SK-N-SH (cell line): ENCODE results near the gene MRPS34. TPM values are rescaled to one million over a fixed set of nuclear protein-coding genes. Genes with fewer than 3 reads are reported as not detected.

Experiments used
- CTCF ChIA-PET: fragments of 300-600, 350-600 bp; formaldehyde crosslinking; extraction: SDS; loops from one replicate; lab custom pipeline; 2021; lab: Yijun Ruan, JAX
- POLR2A ChIA-PET: fragments of 350-600 bp; sonication (Branson Sonifier 250); formaldehyde crosslinking; extraction: SDS; loops from one replicate; lab custom pipeline; 2020; ENCODE audit warnings: antibody characterized with exemption, inconsistent platforms; lab: Yijun Ruan, JAX
- DNase-seq: peaks from one replicate; pipeline ENCODE4 v3.0.0; 2012
- H2AFZ ChIP-seq: fragments of 200-600 bp; sonication (generic); 2 replicates; pipeline ENCODE4 v1.8.1; 2016; ENCODE audit warnings: antibody characterized with exemption, mild to moderate bottlenecking, low read depth
- H3F3A ChIP-seq: fragments of 200-600 bp; sonication (generic); replicated peaks from 2 replicates; pipeline ENCODE3; 2016; ENCODE audit warnings: antibody characterized with exemption, mild to moderate bottlenecking; ENCODE audit not compliant: insufficient read depth
- H3K27ac ChIP-seq, 2 experiments: fragments of 200-500 bp in 1 of 2; fragments of 200-600 bp in 1 of 2; sonication (Bioruptor generic) in 1 of 2; sonication (generic), shearing (Covaris generic) in 1 of 2; 2 replicates each; pipeline versions ENCODE4 v1.5.1 to v1.6.1; 2014 to 2016; ENCODE audit warnings: low read depth in 2 of 2, inconsistent platforms in 1 of 2, low read length in 1 of 2, mild to moderate bottlenecking in 1 of 2, mixed read lengths in 1 of 2
- H3K27me3 ChIP-seq: fragments of 200-600 bp; sonication (generic), shearing (Covaris generic); 2 replicates; pipeline ENCODE4 v1.6.1; 2016; ENCODE audit warnings: mixed run types; ENCODE audit not compliant: insufficient read depth
- H3K36me3 ChIP-seq, 2 experiments: fragments of 200-500 bp in 1 of 2; fragments of 200-600 bp in 1 of 2; sonication (Bioruptor generic) in 1 of 2; sonication (generic) in 1 of 2; replicated peaks in 1 of 2; 2 replicates each; pipeline versions ENCODE3 to v1.5.1; 2014 to 2016; ENCODE audit warnings: low read length in 1 of 2, mild to moderate bottlenecking in 1 of 2; ENCODE audit not compliant: insufficient read depth in 2 of 2, control insufficient read depth in 1 of 2
- H3K4me1 ChIP-seq, 2 experiments: fragments of 200-500 bp in 1 of 2; fragments of 200-600 bp in 1 of 2; sonication (Bioruptor generic) in 1 of 2; sonication (generic), shearing (Covaris generic) in 1 of 2; 2 replicates each; pipeline versions ENCODE4 v1.5.1 to v1.6.1; 2014 to 2016; ENCODE audit warnings: low read depth in 1 of 2, low read length in 1 of 2, mixed run types in 1 of 2; ENCODE audit not compliant: insufficient read depth in 2 of 2, control insufficient read depth in 1 of 2
- H3K4me2 ChIP-seq: fragments of 200-600 bp; sonication (generic), shearing (Covaris generic); 2 replicates; pipeline ENCODE4 v1.6.1; 2017; ENCODE audit warnings: mixed run types
- H3K4me3 ChIP-seq, 2 experiments: fragments of 200-500 bp in 1 of 2; fragments of 200-600 bp in 1 of 2; sonication (Bioruptor generic) in 1 of 2; sonication (generic), shearing (Covaris generic) in 1 of 2; 2 replicates each; pipeline versions ENCODE4 v1.5.1 to v1.8.1; 2014 to 2016; ENCODE audit warnings: low read depth in 2 of 2, inconsistent platforms in 1 of 2, low read length in 1 of 2, mild to moderate bottlenecking in 1 of 2, mixed read lengths in 1 of 2, moderate library complexity in 1 of 2
- H3K79me2 ChIP-seq: fragments of 200-600 bp; sonication (generic); 2 replicates; pipeline ENCODE4 v1.8.1; 2017; ENCODE audit warnings: mild to moderate bottlenecking; ENCODE audit not compliant: insufficient read depth
- H3K9ac ChIP-seq: fragments of 200-600 bp; sonication (generic); 2 replicates; pipeline ENCODE4 v1.6.1; 2017; ENCODE audit warnings: mixed run types
- H3K9me2 ChIP-seq: fragments of 200-600 bp; sonication (generic); 2 replicates; pipeline ENCODE4 v1.6.1; 2017; ENCODE audit warnings: mixed run types
- H3K9me3 ChIP-seq: fragments of 200-600 bp; sonication (generic); 2 replicates; pipeline ENCODE4 v1.6.1; 2017; ENCODE audit warnings: mixed run types, mild to moderate bottlenecking, moderate library complexity
- H4K20me1 ChIP-seq: fragments of 200-600 bp; sonication (generic); 2 replicates; pipeline ENCODE4 v1.6.1; 2017; ENCODE audit warnings: mild to moderate bottlenecking, mixed run types; ENCODE audit not compliant: insufficient read depth
- CHD2 ChIP-seq: fragments of 150-350 bp; IDR thresholded peaks from 2 replicates; pipeline ENCODE4 v1.6.1; 2018; ENCODE audit warnings: low read length; ENCODE audit not compliant: partially characterized antibody
- FOSL2 ChIP-seq: IDR thresholded peaks from 2 replicates; pipeline ENCODE4 v1.4.0; 2012; ENCODE audit warnings: low read depth, mild to moderate bottlenecking, moderate library complexity, borderline replicate concordance
- FOXJ3 ChIP-seq: sonication (generic); formaldehyde crosslinking; IDR thresholded peaks from 2 replicates; pipeline ENCODE4 v1.5.1; 2020; ENCODE audit warnings: mild to moderate bottlenecking, missing genetic modification reagents
- GATA2 ChIP-seq: sonication (generic); formaldehyde crosslinking; IDR thresholded peaks from 2 replicates; pipeline ENCODE4 v1.5.0; 2020; ENCODE audit warnings: mild to moderate bottlenecking, missing genetic modification reagents
- MEF2A ChIP-seq: IDR thresholded peaks from 2 replicates; pipeline ENCODE4 v1.4.0; 2012; ENCODE audit warnings: low read depth, borderline replicate concordance
- MXI1 ChIP-seq: IDR thresholded peaks from 2 replicates; pipeline ENCODE4 v1.6.1; 2012; ENCODE audit warnings: mild to moderate bottlenecking, low read depth, low read length, improper control_type of control experiment
- NFIC ChIP-seq: IDR thresholded peaks from 2 replicates; pipeline ENCODE4 v1.4.0; 2012; ENCODE audit warnings: borderline replicate concordance
- NRF1 ChIP-seq: IDR thresholded peaks from 2 replicates; pipeline ENCODE4 v1.6.1; 2012; ENCODE audit warnings: low read depth, mild to moderate bottlenecking, low read length
- PBX3 ChIP-seq: IDR thresholded peaks from 2 replicates; pipeline ENCODE4; 2012
- POLR2AphosphoS5 ChIP-seq: IDR thresholded peaks from 2 replicates; pipeline ENCODE4 v1.6.1; 2012; ENCODE audit warnings: low read depth, low read length
- RCOR1 ChIP-seq: fragments of 150-350 bp; IDR thresholded peaks from 2 replicates; pipeline ENCODE4 v1.6.1; 2017; ENCODE audit warnings: antibody characterized with exemption, low read length
- RFX5 ChIP-seq: IDR thresholded peaks from 2 replicates; pipeline ENCODE4 v1.6.1; 2012; ENCODE audit warnings: mild to moderate bottlenecking, improper control_type of control experiment, low read length
- SIN3A ChIP-seq: IDR thresholded peaks from 2 replicates; pipeline ENCODE4 v1.6.1; 2012; ENCODE audit warnings: low read depth, mild to moderate bottlenecking, low read length, moderate library complexity, borderline replicate concordance
- TAF1 ChIP-seq: IDR thresholded peaks from 2 replicates; pipeline ENCODE4 v1.6.1; 2012; ENCODE audit warnings: low read depth, mild to moderate bottlenecking, low read length, moderate library complexity, borderline replicate concordance
- TCF12 ChIP-seq: IDR thresholded peaks from 2 replicates; pipeline ENCODE4 v1.4.0; 2012
- TEAD4 ChIP-seq: IDR thresholded peaks from 2 replicates; pipeline ENCODE4 v1.4.0; 2012; ENCODE audit warnings: mild to moderate bottlenecking, borderline replicate concordance; ENCODE audit not compliant: insufficient read depth
- WGBS: methylation state at CpG from one replicate; pipeline ENCODE4 v1.1.6; 2017; ENCODE audit warnings: low lambda C conversion rate; 5-methylcytosine and 5-hydroxymethylcytosine counted together
- polyA plus RNA-seq, 3 experiments: library from polyadenylated mRNA; depleted of rRNA; stranded (reverse); fragments of >200 nt; gene quantifications; 2 replicates each; pipeline ENCODE4 v1.2.3, GENCODE V29; 2012
- TF ChIP-seq, protein P1 (sequence below): fragments of 150-350 bp; IDR thresholded peaks from 2 replicates; pipeline ENCODE4 v1.6.1; 2016; ENCODE audit warnings: mild to moderate bottlenecking, low read depth, low read length
- TF ChIP-seq, protein P2 (sequence below): fragments of 200-600 bp; sonication (generic); IDR thresholded peaks from 2 replicates; pipeline ENCODE4 v1.6.1; 2017; ENCODE audit warnings: antibody characterized with exemption, mild to moderate bottlenecking, moderate library complexity
- TF ChIP-seq, protein P3 (sequence below): IDR thresholded peaks from 2 replicates; pipeline ENCODE4 v1.4.0; 2012; ENCODE audit warnings: low read depth, borderline replicate concordance

MRPS34 gene
- polyA plus RNA-seq, 1 of the 3 experiments (the other 2 are of a cell fraction): 156 TPM

DNA sequence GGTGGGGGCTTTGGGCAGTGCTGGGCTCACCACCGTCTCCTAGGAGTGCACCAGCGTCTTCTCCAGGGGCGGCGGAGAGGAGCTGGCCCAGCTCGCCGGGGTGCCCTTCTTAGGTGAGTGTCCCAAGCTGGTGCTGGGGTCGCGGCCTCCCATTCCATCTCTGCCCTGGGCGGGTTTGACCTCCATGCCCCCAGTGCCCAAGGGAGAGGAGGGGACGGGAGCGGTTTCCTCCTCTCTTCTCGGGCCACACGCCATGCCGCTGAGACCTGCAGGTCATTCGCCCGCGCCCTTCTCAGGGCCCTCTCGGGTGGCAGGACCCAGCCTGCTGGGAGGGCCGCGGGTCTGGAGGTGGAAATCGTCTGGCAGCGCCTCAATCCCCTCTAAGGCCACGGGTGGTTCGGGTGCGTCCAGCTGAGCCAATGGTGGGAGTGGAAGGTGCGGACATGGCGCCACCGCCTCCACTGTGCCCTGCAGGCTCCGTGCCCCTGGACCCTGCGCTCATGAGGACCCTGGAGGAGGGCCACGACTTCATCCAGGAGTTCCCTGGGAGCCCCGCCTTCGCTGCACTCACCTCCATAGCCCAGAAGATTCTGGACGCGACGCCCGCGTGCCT, 15.3 kb upstream of the MRPS34 start:
- no peak overlapping the region for H2AFZ ChIP-seq
- H3K4me2 ChIP-seq: no peak overlapping the region
- H3K9me3 ChIP-seq: no peaks in the 10 kb centered on the region
- no peaks in the 10 kb centered on the region for H3K9me2 ChIP-seq
- TF ChIP-seq, protein P1, sequence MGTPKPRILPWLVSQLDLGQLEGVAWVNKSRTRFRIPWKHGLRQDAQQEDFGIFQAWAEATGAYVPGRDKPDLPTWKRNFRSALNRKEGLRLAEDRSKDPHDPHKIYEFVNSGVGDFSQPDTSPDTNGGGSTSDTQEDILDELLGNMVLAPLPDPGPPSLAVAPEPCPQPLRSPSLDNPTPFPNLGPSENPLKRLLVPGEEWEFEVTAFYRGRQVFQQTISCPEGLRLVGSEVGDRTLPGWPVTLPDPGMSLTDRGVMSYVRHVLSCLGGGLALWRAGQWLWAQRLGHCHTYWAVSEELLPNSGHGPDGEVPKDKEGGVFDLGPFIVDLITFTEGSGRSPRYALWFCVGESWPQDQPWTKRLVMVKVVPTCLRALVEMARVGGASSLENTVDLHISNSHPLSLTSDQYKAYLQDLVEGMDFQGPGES: no peak
- TF ChIP-seq TCF12: no peak
- TF ChIP-seq RFX5: no peak
- TF ChIP-seq TAF1: no peak
- no peak for TF ChIP-seq NRF1
- TF ChIP-seq CHD2: no peak
- TF ChIP-seq POLR2AphosphoS5: no peak
- TF ChIP-seq MXI1: no peak
- no peak for TF ChIP-seq SIN3A
- TF ChIP-seq GATA2: no peak
- TF ChIP-seq, all 33 proteins: peak for 0
- Histone ChIP-seq H3K27ac (no peak overlapping the region), H3K79me2 (peaks cover 37% of the 10 kb centered on the region), H3K9ac (no peak overlapping the region), H3K4me1 (no peaks in the 10 kb centered on the region; a peak in 1 of 4 replicates), H3K4me3 (no peak overlapping the region), H3F3A (peaks cover 3% of the 10 kb centered on the region), H4K20me1 (peaks cover 6% of the 10 kb centered on the region; the same call in 1 of the 2 replicates), H3K36me3 (peaks cover 0 to 48% of the 10 kb centered on the region in 2 experiments), H3K27me3 (no peaks in the 10 kb centered on the region)
- no peak for DNase-seq
- ChIA-PET POLR2A (no interaction called here), CTCF (interaction anchor here (1.0 kb wide), 1 partner anchor 16 kb away, joined by 3 read pairs; the partner anchor contains the start of genes EME2 and MRPS34)
- 92% methylated on average over 14 of the region's 38 CpGs for WGBS

DNA sequence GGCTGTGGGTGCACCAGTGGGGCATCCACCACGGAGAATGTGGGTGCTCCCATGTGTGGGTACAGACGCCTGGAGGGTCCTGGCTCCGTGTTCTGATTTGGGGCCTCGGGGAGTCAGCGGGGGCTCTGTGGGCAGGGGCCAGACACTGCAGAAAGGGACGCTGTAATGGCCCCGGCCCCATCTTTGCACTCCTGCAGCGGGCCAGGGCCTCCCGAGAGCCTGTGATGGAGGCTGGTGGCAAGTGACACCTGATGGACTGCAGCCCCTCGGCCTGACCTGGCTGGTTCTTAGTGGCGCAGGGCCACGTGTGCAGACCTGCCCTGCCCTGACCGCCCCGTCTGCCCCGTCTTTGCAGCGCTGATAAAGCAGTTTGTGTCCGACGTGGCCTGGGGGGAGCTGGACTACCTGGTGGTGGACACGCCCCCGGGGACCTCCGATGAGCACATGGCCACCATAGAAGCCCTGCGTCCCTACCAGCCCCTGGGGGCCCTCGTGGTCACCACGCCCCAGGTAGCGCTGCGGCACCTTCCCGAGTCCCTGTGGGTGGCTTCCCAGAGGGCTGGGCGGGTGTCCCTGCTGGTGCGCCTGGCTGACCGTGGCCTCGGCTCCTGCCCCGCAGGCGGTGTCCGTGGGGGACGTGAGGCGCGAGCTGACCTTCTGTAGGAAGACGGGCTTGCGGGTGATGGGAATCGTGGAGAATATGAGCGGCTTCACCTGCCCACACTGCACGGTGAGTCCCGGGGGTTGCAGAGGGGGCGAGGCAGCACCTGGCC, 14.6 kb upstream of the MRPS34 start:
- ChIA-PET CTCF (no interaction called here), POLR2A (no interaction called here)
- peaks cover 6% of the 10 kb centered on the region; the same call in 1 of the 2 replicates for H4K20me1 ChIP-seq
- no peaks in the 10 kb centered on the region; a peak in 1 of 4 replicates for H3K4me1 ChIP-seq
- no peak overlapping the region for H3K9ac ChIP-seq
- no peak overlapping the region for H3K4me3 ChIP-seq
- no peak overlapping the region for H3K27ac ChIP-seq
- H3K27me3 ChIP-seq: no peaks in the 10 kb centered on the region
- peaks cover 3% of the 10 kb centered on the region for H3F3A ChIP-seq
- no peaks in the 10 kb centered on the region for H3K9me3 ChIP-seq
- no peak overlapping the region for H3K4me2 ChIP-seq
- no peak overlapping the region for H2AFZ ChIP-seq
- 93% methylated on average over 8 of the region's 44 CpGs for WGBS
- H3K9me2 ChIP-seq: no peaks in the 10 kb centered on the region
- H3K79me2 ChIP-seq: peaks cover 41% of the 10 kb centered on the region
- peaks cover 0 to 48% of the 10 kb centered on the region in 2 experiments for H3K36me3 ChIP-seq
- DNase-seq: no peak
- TF ChIP-seq GATA2: no peak
- TF ChIP-seq, protein P1: no peak
- TF ChIP-seq CHD2: no peak
- no peak for TF ChIP-seq RCOR1
- TF ChIP-seq NFIC: no peak
- TF ChIP-seq PBX3: no peak
- TF ChIP-seq FOXJ3: no peak
- TF ChIP-seq MEF2A: no peak
- no peak for TF ChIP-seq POLR2AphosphoS5
- TF ChIP-seq TEAD4: no peak
- TF ChIP-seq, protein P2, sequence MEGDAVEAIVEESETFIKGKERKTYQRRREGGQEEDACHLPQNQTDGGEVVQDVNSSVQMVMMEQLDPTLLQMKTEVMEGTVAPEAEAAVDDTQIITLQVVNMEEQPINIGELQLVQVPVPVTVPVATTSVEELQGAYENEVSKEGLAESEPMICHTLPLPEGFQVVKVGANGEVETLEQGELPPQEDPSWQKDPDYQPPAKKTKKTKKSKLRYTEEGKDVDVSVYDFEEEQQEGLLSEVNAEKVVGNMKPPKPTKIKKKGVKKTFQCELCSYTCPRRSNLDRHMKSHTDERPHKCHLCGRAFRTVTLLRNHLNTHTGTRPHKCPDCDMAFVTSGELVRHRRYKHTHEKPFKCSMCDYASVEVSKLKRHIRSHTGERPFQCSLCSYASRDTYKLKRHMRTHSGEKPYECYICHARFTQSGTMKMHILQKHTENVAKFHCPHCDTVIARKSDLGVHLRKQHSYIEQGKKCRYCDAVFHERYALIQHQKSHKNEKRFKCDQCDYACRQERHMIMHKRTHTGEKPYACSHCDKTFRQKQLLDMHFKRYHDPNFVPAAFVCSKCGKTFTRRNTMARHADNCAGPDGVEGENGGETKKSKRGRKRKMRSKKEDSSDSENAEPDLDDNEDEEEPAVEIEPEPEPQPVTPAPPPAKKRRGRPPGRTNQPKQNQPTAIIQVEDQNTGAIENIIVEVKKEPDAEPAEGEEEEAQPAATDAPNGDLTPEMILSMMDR: no peak
- TF ChIP-seq, protein P3, sequence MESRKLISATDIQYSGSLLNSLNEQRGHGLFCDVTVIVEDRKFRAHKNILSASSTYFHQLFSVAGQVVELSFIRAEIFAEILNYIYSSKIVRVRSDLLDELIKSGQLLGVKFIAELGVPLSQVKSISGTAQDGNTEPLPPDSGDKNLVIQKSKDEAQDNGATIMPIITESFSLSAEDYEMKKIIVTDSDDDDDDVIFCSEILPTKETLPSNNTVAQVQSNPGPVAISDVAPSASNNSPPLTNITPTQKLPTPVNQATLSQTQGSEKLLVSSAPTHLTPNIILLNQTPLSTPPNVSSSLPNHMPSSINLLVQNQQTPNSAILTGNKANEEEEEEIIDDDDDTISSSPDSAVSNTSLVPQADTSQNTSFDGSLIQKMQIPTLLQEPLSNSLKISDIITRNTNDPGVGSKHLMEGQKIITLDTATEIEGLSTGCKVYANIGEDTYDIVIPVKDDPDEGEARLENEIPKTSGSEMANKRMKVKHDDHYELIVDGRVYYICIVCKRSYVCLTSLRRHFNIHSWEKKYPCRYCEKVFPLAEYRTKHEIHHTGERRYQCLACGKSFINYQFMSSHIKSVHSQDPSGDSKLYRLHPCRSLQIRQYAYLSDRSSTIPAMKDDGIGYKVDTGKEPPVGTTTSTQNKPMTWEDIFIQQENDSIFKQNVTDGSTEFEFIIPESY: no peak
- TF ChIP-seq FOSL2: no peak
